ENCODE measurements around the gene FCMR.

The FCMR gene

DNA sequence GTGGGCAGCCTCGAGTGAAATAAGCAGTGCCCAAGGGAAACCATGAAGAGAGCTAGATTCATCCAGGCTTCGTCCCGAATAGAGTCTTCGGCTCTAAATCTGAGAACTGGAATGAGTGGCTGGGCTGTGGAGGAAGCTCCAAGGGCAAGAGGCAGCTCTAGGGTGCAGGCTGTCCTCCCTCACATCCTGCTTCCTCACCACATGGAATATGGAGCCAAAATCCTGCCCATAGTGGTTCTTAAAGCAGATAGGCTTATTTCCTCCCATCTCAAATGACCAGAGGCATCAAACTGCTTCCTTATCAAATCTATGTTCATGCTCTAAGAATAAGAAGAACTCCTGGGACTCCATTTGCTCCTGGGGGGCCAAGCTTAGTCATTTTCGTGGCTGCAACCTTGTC lies 22.0 kb downstream of the FCMR start:
- DNase-seq (ENCODE audit: low read depth in 2 of 2): no peak

- no peak for DNase-seq (ENCODE audit: low read depth in 2 of 2)
These were observed 22.8 kb downstream of the FCMR start for GRCh38 chr1:206898915-206899431.

DNA sequence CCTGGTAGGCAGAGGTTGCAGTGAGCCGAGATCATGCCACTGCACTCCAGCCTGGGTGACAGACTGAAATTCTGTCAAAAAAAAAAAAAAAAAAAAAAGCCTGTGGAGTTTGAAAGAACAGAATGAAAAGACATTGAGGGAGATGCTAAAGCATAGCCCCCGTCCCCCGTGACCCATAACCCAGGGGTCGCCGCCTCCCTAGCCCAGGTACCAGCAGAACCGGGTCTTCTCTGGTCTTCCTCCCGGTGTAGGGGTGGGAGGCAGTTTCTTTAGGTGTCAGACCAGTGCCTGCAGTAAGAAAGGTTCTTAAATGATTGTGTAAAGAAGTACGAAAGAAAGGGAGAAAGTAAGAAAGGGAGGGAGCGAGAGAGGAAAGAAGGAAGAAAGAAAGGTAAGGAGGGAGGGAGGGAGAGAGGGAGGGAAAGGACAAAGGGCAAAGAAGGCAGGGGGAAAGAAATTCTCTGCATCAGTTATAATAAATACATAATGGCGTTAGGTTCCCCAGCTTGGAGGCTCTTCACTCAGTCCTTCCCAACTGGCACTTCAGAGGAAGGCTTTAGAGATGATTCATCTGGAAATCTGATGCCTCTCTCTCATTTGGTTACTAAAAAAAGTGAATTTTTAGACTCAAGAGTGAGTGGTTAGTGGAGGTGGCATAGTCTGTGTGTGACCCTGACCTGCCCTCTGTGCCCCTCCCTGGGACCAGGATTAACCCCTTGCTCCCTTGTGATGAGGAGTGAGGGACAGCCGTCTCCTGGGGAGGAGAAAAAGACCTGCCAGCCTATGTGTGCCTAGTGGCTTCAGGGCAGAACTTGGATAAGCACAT lies 23.4 kb downstream of the FCMR start:
- no peak for DNase-seq (ENCODE audit: low read depth in 2 of 2)

- DNase-seq (ENCODE audit: low read depth in 2 of 2): no peak
These were observed 24.6 kb downstream of the FCMR start, which contains the start of gene IL24 for GRCh38 chr1:206897175-206897574. TSS of gene IL24 (plus strand) at chr1:206897443. CDS start at chr1:206897833, 390 bp downstream.

GRCh38 chr1:206896261-206896660 lies 25.5 kb downstream of the FCMR start:
- DNase-seq (ENCODE audit: low read depth in 2 of 2): no peak

DNA sequence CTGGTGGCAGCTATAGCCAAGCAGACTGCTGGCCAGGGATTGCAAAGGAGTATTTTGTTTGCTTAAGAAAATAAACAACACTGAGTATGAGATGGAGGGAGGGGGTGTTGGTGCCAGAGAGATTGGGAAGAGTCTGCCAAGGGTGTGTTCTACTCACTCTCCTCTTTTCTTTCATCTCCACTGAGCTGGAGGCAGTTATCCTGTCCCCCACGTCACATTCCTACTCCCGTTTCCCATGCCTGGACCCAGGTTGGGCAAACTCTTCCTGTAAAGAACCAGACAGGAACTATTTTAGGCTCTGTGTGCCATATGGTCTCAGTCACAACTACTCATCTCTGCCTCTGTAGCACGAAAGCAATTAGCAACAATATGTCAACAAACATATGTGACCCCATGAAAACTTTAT lies 25.9 kb downstream of the FCMR start:
- no peak for DNase-seq (ENCODE audit: low read depth in 2 of 2)

- no peak for DNase-seq (ENCODE audit: low read depth in 2 of 2)
These were observed 26.4 kb downstream of the FCMR start for GRCh38 chr1:206895325-206895724.

GRCh38 chr1:206893380-206893779 lies 28.4 kb downstream of the FCMR start:
- DNase-seq (ENCODE audit: low read depth in 2 of 2): no peak

DNA sequence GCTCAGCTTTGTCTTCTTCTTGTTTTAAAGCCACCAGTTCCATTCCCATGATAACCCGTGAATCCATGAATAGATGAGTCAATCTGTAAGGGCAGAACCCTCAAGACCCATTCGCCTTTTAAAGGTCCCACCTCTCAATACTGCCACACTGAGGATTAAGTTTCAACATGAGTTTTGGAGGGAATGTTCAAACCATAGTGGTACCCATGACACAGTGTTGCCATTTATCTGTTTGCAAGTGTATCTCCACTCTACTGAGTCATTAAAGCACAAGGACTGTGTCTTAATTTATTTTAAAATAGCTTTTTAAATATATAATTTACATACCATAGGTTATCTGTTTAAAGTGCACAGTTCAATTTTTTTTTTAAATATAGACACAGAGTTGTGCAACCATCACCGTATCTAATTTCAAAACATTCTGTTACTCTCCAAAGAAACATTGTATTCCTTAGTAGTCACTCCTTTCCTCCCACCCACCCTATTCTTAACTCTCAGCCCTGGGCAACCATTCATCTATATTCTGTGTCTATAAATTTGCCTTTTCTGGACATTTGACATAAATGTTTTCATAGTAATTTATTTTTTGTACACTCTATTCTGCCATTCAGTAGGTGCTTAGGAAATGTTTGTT lies 29.3 kb downstream of the FCMR start:
- DNase-seq (ENCODE audit: low read depth in 2 of 2): no peak

GRCh38 chr1:206891412-206891811 lies 30.3 kb downstream of the FCMR start:
- no peak for DNase-seq (ENCODE audit: low read depth in 2 of 2)

DNA sequence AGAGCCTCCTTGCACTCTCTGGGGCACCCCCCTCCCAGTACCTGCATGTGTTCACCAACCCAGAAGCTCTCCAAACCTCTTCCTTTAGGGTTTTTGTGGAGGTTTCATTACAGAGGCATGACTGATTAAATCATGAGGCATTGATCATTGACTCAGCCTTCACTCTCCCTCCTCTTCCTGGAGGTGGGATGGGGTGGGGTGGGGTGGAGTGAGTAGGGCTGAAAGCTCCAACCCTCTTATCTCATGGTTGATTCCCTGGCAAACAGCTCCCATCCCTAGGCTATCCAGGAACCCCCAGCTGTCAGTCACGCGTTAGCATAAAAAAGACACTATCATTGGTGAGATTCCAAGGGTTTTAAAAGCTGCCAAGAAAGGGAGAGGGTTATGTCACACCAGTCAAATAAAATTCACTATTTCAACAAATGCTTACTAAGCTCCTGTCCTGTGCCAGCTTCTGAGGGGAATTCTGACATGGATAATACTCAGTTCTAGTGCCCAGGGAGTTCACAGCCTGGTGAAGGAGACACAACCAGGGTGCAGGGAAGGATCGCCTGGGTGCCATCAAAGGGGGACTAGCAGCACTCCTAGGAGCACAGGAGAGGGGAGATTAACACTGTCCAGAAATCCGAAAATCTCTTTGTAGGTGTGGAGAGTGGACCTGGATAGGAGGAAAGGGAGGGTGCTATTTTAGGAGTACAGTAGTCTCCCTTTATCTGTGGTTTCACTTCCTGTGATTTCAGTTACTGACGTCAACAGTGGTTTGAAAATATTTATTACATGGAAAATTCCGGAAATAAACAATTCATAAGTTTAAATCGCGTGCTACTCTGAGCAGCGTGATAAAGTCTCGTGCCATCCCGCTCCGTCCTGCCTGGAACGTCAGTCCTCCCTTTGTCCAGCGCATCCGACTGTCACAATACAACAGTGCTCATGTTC lies 31.3 kb downstream of the FCMR start:
- DNase-seq (ENCODE audit: low read depth in 2 of 2): no peak

DNA sequence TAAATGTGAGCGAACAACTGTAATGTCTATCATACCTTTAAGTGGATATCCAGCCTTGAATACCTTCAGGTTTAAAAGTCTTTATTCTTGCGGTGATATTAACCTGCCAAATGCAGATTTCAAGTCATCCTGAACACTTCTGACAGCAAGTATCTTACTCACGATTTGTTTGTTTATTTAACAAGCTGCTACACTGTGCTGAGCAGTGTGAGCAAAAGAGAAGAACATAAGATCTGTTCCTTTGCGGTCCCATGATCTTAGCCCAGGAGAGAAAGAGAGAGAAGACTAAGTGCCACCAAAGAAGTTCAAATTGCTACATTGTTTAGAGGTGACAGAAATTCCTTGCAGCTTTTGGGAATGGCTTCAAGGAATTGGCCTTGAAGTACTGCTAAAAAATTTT lies 34.0 kb downstream of the FCMR start:
- DNase-seq (ENCODE audit: low read depth in 2 of 2): no peak

DNA sequence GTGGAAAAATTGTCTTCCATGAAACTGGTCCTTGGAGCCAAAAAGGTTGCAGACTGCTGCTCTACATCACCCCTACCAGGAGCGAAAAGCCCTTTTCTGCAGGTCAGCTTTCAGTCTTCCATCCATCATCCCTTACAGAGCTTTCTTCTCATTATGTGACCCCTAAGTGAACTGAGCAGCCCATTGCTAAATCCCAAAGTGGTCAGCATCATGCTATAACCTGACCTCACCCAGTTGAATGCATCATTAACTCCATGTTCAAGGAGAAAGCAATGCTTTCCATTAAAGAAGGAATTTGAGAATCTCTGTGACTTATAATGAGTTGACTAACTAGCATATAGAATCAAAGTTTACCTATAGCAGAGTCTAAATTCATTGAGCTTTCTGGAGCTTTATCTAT lies 34.9 kb downstream of the FCMR start:
- DNase-seq (ENCODE audit: low read depth in 2 of 2): no peak

GRCh38 chr1:206885341-206886060 lies 36.2 kb downstream of the FCMR start:
- no peak for DNase-seq (ENCODE audit: low read depth in 2 of 2)

- DNase-seq (ENCODE audit: low read depth in 2 of 2): no peak
These were observed 37.9 kb downstream of the FCMR start for GRCh38 chr1:206883876-206884275.

GRCh38 chr1:206883160-206883559 lies 38.6 kb downstream of the FCMR start:
- no peak for DNase-seq (ENCODE audit: low read depth in 2 of 2)

DNA sequence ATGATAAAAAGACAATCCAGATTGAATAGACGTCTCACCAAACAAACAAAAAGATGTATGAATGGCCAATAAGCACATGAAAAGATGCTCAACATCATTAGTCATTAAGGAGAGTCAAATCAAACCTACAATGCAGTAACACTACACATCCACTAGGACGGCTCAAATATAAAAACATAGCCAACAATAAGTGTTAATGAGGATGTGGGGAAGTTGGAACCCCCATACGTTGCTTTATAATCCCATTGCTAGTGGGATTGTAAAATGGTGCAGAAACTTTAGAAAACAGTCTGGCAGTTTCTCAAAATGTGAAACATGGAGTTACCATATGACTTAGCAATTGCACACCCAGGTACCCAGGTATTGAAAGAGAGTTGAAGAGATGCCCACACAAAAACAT lies 39.2 kb downstream of the FCMR start:
- no peak for DNase-seq (ENCODE audit: low read depth in 2 of 2)

- no peak for DNase-seq (ENCODE audit: low read depth in 2 of 2)
These were observed 41.4 kb downstream of the FCMR start for GRCh38 chr1:206880314-206880713.

DNA sequence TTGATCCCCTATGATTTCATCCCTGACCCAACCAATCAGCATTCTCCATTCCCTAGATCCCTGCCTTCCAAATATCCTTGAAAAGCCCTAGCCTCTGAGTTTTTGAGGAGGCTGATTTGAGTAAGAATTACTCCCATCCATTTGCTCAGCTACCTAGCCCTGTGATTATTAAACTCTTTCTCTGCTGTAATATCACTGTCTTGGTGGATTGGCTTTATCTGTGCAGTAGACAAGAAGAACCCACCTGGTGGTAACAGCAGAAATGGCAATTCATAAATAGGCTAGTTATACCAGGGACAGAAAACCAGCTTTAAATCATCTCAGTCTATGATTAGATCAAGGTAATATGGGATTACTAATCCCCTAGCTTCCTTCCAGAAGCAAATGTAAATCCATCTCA lies 43.3 kb downstream of the FCMR start:
- DNase-seq (ENCODE audit: low read depth in 2 of 2): no peak

- no peak for DNase-seq (ENCODE audit: low read depth in 2 of 2)
These were observed 45.9 kb downstream of the FCMR start for GRCh38 chr1:206875752-206876377.

All from stimulated activated CD8-positive, alpha-beta memory T cell treated with anti-CD3 and anti-CD28 coated beads, Interleukin-2, amount 100 ng/mL, for 1 hour (primary cell).